ENCODE measurements around the gene SEMA6B. TPM values are rescaled to one million over a fixed set of nuclear protein-coding genes. Genes with fewer than 3 reads are reported as not detected.

Gene SEMA6B
- total and polyA plus RNA-seq, 2 of the 4 experiments (the other 2 are of a cell fraction) = 0.18 to 0.72 TPM

GRCh38 chr19:4503825-4504170 lies 55.7 kb downstream of the SEMA6B start:
- H3K4me1 ChIP-seq (ENCODE audit: control insufficient read depth, insufficient read depth, low read length) = peaks cover 4% of the 10 kb centered on the region
- WGBS, 2 experiments (ENCODE audit: extremely low coverage in 2 of 2, insufficient read length in 1 of 2) = 88% methylated on average over 3 of the region's 10 CpGs; no CpG with 5 or more reads in 1 of the 2 experiments
- no peak overlapping the region for H4K5ac ChIP-seq (ENCODE audit: low read depth, low read length)
- no peak overlapping the region for H3K4me3 ChIP-seq (ENCODE audit: insufficient read depth, low read depth, low read length)
- ATAC-seq (ENCODE audit: low read depth) (no peak), DNase-seq (no peak)
- H3K4ac ChIP-seq (ENCODE audit: low read depth, low read length) = no peak overlapping the region
- dilution Hi-C loops (cut with HindIII; ENCODE audit: low sequenced_read_pairs, unreplicated experiment) (no loop called here), in situ Hi-C loops (cut with MboI; ENCODE audit: low sequenced_read_pairs) (no loop called here), intact Hi-C loops (cut with micrococcal nuclease) (no loop called here)
- H3K23ac ChIP-seq (ENCODE audit: low read depth, low read length) = no peak overlapping the region
- TF ChIP-seq MAZ (IDR thresholded peaks at IDR 0.05; ENCODE audit: borderline replicate concordance, low read depth, low read length) (no peak), SMC3 (IDR thresholded peaks at IDR 0.05; ENCODE audit: low read depth, low read length) (no peak), RFX5 (IDR thresholded peaks at IDR 0.05; ENCODE audit: low read depth, low read length) (no peak)
- H3K9me1 ChIP-seq (ENCODE audit: insufficient read depth, low read length) = peaks cover 8% of the 10 kb centered on the region; the same call in 1 of the 2 replicates
- H3K18ac ChIP-seq (ENCODE audit: low read depth, low read length) = no peak overlapping the region
- peaks cover 54% of the 10 kb centered on the region for H3K36me3 ChIP-seq (ENCODE audit: control insufficient read depth, insufficient read depth, low read length)
- no peak overlapping the region for H3K14ac ChIP-seq (replicated peaks; ENCODE audit: low read depth, low read length)
- H2BK5ac ChIP-seq (ENCODE audit: low read depth, low read length, poor library complexity, severe bottlenecking) = no peak overlapping the region
- H3K9me3 ChIP-seq (ENCODE audit: control insufficient read depth, insufficient read depth, low read length) = no peaks in the 10 kb centered on the region
- H4K91ac ChIP-seq (ENCODE audit: insufficient read depth, low read depth, low read length) = no peak overlapping the region
- POLR2A ChIA-PET (ENCODE audit: unreplicated experiment) = no interaction called here
- peaks cover 0 to 8% of the 10 kb centered on the region in 2 experiments; a peak in 1 of 4 replicates for H3K79me1 ChIP-seq (ENCODE audit: low read depth in 1 of 2, low read length in 2 of 2)
- no TSS peak for BruUV-seq (replicated peaks)
- CTCF ChIA-PET = no interaction called here
- H4K20me1 ChIP-seq (ENCODE audit: insufficient read depth, low read length) = no peaks in the 10 kb centered on the region
- no peak overlapping the region for H2AK5ac ChIP-seq (ENCODE audit: low read depth, low read length)
- H4K8ac ChIP-seq (ENCODE audit: low read depth in 2 of 2, low read length in 2 of 2) = no peak overlapping the region
- H2BK20ac ChIP-seq (ENCODE audit: low read depth, low read length) = no peak overlapping the region
- H3K9ac ChIP-seq (ENCODE audit: low read depth, low read length) = no peak overlapping the region
- H3K56ac ChIP-seq (ENCODE audit: extremely low read depth, insufficient read depth, low read length) = no peak overlapping the region
- H2AFZ ChIP-seq (replicated peaks; ENCODE audit: low read length, poor library complexity) = no peak overlapping the region
- no peak overlapping the region for H2BK120ac ChIP-seq (ENCODE audit: low read depth, low read length)
- H2AK9ac ChIP-seq (replicated peaks; ENCODE audit: low read depth, low read length, poor library complexity) = no peak overlapping the region
- no peak overlapping the region for H3K27ac ChIP-seq (ENCODE audit: insufficient read depth, low read length)
- no peak overlapping the region for H2BK15ac ChIP-seq (ENCODE audit: low read depth, low read length)
- H3K27me3 ChIP-seq (ENCODE audit: control insufficient read depth, insufficient read depth, low read length) = no peaks in the 10 kb centered on the region
- no peak overlapping the region for H3K4me2 ChIP-seq (ENCODE audit: low read depth, low read length)
